ENCODE results near the gene WDR1. TPM values are rescaled to one million over a fixed set of nuclear protein-coding genes. Genes with fewer than 3 reads are reported as not detected.

WDR1 gene
- total RNA-seq, 1 experiment from 2014 or later: 246 TPM

GRCh38 chr4:10083861-10084641 lies 32.5 kb downstream of the WDR1 start:
- intact Hi-C loops (cut with micrococcal nuclease): no loop called here
- no peaks in the 10 kb centered on the region for H3K9me3 Mint-ChIP-seq (ENCODE audit: unreplicated experiment)
- no peak for TF ChIP-seq CTCF (IDR thresholded peaks at IDR 0.05; ENCODE audit: unreplicated experiment)
- no peak overlapping the region for H3K4me3 Mint-ChIP-seq (ENCODE audit: unreplicated experiment)
- no peaks in the 10 kb centered on the region for H3K27me3 Mint-ChIP-seq (ENCODE audit: insufficient read depth, unreplicated experiment)
- H3K36me3 Mint-ChIP-seq (ENCODE audit: insufficient read depth, unreplicated experiment): peaks cover 69% of the 10 kb centered on the region
- CTCF ChIA-PET: interaction anchor here (0.8 to 0.9 kb wide), 2 partner anchors 19 to 67 kb away, joined by 3 read pairs; no protein-coding TSS in a partner anchor
- DNase-seq (ENCODE audit: unreplicated experiment): no peak
- H3K4me1 Mint-ChIP-seq (ENCODE audit: insufficient read depth, unreplicated experiment): no peaks in the 10 kb centered on the region
- POLR2A ChIA-PET: no interaction called here
- BruUV-seq (replicated peaks): no TSS peak
- no peak overlapping the region for H3K27ac Mint-ChIP-seq (ENCODE audit: low read depth, unreplicated experiment)

GRCh38 chr4:10083331-10083771 lies 33.2 kb downstream of the WDR1 start:
- no peak for DNase-seq (ENCODE audit: unreplicated experiment)
- Mint-ChIP-seq H3K36me3 (ENCODE audit: insufficient read depth, unreplicated experiment) (peaks cover 70% of the 10 kb centered on the region), H3K27me3 (ENCODE audit: insufficient read depth, unreplicated experiment) (no peaks in the 10 kb centered on the region), H3K27ac (ENCODE audit: low read depth, unreplicated experiment) (no peak overlapping the region), H3K4me1 (ENCODE audit: insufficient read depth, unreplicated experiment) (no peaks in the 10 kb centered on the region), H3K9me3 (ENCODE audit: unreplicated experiment) (no peaks in the 10 kb centered on the region), H3K4me3 (ENCODE audit: unreplicated experiment) (no peak overlapping the region)
- BruUV-seq (replicated peaks): no TSS peak
- ChIA-PET POLR2A (no interaction called here), CTCF (interaction anchor here (0.9 kb wide), 1 partner anchor 19 kb away, joined by 3 read pairs; no protein-coding TSS in a partner anchor)
- TF ChIP-seq CTCF (IDR thresholded peaks at IDR 0.05; ENCODE audit: unreplicated experiment): no peak
- intact Hi-C loops (cut with micrococcal nuclease): no loop called here

- no peaks in the 10 kb centered on the region for H3K9me3 Mint-ChIP-seq (ENCODE audit: unreplicated experiment)
- ChIA-PET CTCF (no interaction called here), POLR2A (no interaction called here)
- no peak for DNase-seq (ENCODE audit: unreplicated experiment)
- TF ChIP-seq CTCF (IDR thresholded peaks at IDR 0.05; ENCODE audit: unreplicated experiment): no peak
- H3K4me3 Mint-ChIP-seq (ENCODE audit: unreplicated experiment): no peak overlapping the region
- H3K4me1 Mint-ChIP-seq (ENCODE audit: insufficient read depth, unreplicated experiment): no peaks in the 10 kb centered on the region
- H3K36me3 Mint-ChIP-seq (ENCODE audit: insufficient read depth, unreplicated experiment): peaks cover 70% of the 10 kb centered on the region
- intact Hi-C loops (cut with micrococcal nuclease): no loop called here
- H3K27me3 Mint-ChIP-seq (ENCODE audit: insufficient read depth, unreplicated experiment): no peaks in the 10 kb centered on the region
- no TSS peak for BruUV-seq (replicated peaks)
- H3K27ac Mint-ChIP-seq (ENCODE audit: low read depth, unreplicated experiment): no peak overlapping the region
Measured at GRCh38 chr4:10082459-10083272, 33.9 kb downstream of the WDR1 start.

- no peak for DNase-seq (ENCODE audit: unreplicated experiment)
- Mint-ChIP-seq H3K9me3 (ENCODE audit: unreplicated experiment) (no peaks in the 10 kb centered on the region), H3K27me3 (ENCODE audit: insufficient read depth, unreplicated experiment) (no peaks in the 10 kb centered on the region), H3K36me3 (ENCODE audit: insufficient read depth, unreplicated experiment) (peaks cover 70% of the 10 kb centered on the region), H3K27ac (ENCODE audit: low read depth, unreplicated experiment) (no peak overlapping the region), H3K4me3 (ENCODE audit: unreplicated experiment) (no peak overlapping the region), H3K4me1 (ENCODE audit: insufficient read depth, unreplicated experiment) (no peaks in the 10 kb centered on the region)
- intact Hi-C loops (cut with micrococcal nuclease): no loop called here
- no TSS peak for BruUV-seq (replicated peaks)
- CTCF ChIA-PET: no interaction called here
- POLR2A ChIA-PET: no interaction called here
- TF ChIP-seq CTCF (IDR thresholded peaks at IDR 0.05; ENCODE audit: unreplicated experiment): no peak
Measured at GRCh38 chr4:10082047-10082446, 34.6 kb downstream of the WDR1 start.
